OCI-LY3 (cell line): ENCODE data around the gene PHACTR3.

Experiments used
- CTCF ChIP-seq: fragments of 200-600, 300-600 bp; sonication (generic); IDR thresholded peaks from 2 replicates; pipeline ENCODE4 v1.5.1; 2014; ENCODE audit warnings: antibody characterized with exemption, low read length, low read depth
- EZH2phosphoT487 ChIP-seq: fragments of 200-600 bp; shearing (Covaris generic); IDR thresholded peaks from 2 replicates; pipeline ENCODE4 v1.6.1; 2018; ENCODE audit warnings: antibody characterized with exemption, mixed run types, low read depth

- TF ChIP-seq CTCF: no peak
- no peak for TF ChIP-seq EZH2phosphoT487
Observed at GRCh38 chr20:59559024-59559817, 45.1 kb upstream of the PHACTR3 start.
